GM21447 (cell line): ENCODE data around the gene AGFG2.
"Not testable (repeated sequence)": the region's sequence is repeated elsewhere in the genome, so short reads cannot be mapped to it uniquely, and the experiment has no call there.

Source experiments
- ATAC-seq: cut with Tn5 transposase; IDR thresholded peaks from one replicate; pipeline ENCODE4 v1.9.1; 2021; ENCODE audit not compliant: unreplicated experiment

The AGFG2 gene

GRCh38 chr7:100519580-100519979 is 19.4 kb upstream of the AGFG2 start:
- ATAC-seq, result no peak

GRCh38 chr7:100520138-100520537 is 18.9 kb upstream of the AGFG2 start:
- ATAC-seq, result no peak

GRCh38 chr7:100521076-100521475 is 17.9 kb upstream of the AGFG2 start:
- ATAC-seq, result no peak

GRCh38 chr7:100521909-100522593 is 17.0 kb upstream of the AGFG2 start:
- ATAC-seq, result not testable (repeated sequence)

GRCh38 chr7:100523192-100523591 is 15.8 kb upstream of the AGFG2 start:
- ATAC-seq, result not testable (repeated sequence)

GRCh38 chr7:100528108-100528866 is 10.7 kb upstream of the AGFG2 start:
- ATAC-seq, result not testable (repeated sequence)

- ATAC-seq, result no peak
These were observed 6.6 kb upstream of the AGFG2 start for GRCh38 chr7:100532165-100533022.

GRCh38 chr7:100535982-100536381 is 3.0 kb upstream of the AGFG2 start:
- ATAC-seq, result not testable (repeated sequence)

- not testable (repeated sequence) for ATAC-seq
These were observed 2.3 kb upstream of the AGFG2 start for GRCh38 chr7:100536695-100537094.

- ATAC-seq, result no peak
These were observed 702 bp upstream of the AGFG2 start for GRCh38 chr7:100538348-100538653.

- peak; percentile 4 for ATAC-seq
These were observed 518 bp downstream of the AGFG2 start for GRCh38 chr7:100539436-100540006.

- no peak for ATAC-seq
These were observed 1.2 kb downstream of the AGFG2 start for GRCh38 chr7:100540073-100540723.

GRCh38 chr7:100541309-100541708 is 2.3 kb downstream of the AGFG2 start:
- ATAC-seq, result not testable (repeated sequence)

- no peak for ATAC-seq
These were observed 4.6 kb downstream of the AGFG2 start for GRCh38 chr7:100543586-100543985.

- no peak for ATAC-seq
These were observed 5.4 kb downstream of the AGFG2 start for GRCh38 chr7:100544386-100544785.

- ATAC-seq, result no peak
These were observed 6.0 kb downstream of the AGFG2 start for GRCh38 chr7:100544967-100545359.

GRCh38 chr7:100545360-100546128 is 6.5 kb downstream of the AGFG2 start:
- ATAC-seq, result peak; percentile 58

- ATAC-seq, result peak; percentile 52
These were observed 7.3 kb downstream of the AGFG2 start for GRCh38 chr7:100546129-100546925.
